Neural progenitor cell (in vitro differentiated cells): Measurements from ENCODE around the gene GOT1. TPM values are rescaled to one million over a fixed set of nuclear protein-coding genes. Genes with fewer than 3 reads are reported as not detected.
A peak's percentile ranks its signal among the peaks of the same experiment; 100 is the strongest.

Source experiments
- DNase-seq: peaks from one replicate; pipeline ENCODE4 v3.0.0-alpha.2; 2016; ENCODE audit warnings: low spot score
- H2AFZ ChIP-seq: fragments of 200-600 bp; sonication (generic); replicated peaks from 2 replicates; pipeline ENCODE4 v1.6.1; 2016; ENCODE audit warnings: antibody characterized with exemption
- H3F3A ChIP-seq: fragments of 200-600 bp; sonication (generic); 2 replicates; pipeline ENCODE4 v1.6.1; 2016; ENCODE audit warnings: antibody characterized with exemption, low read depth
- H3K27ac ChIP-seq: fragments of 200-600 bp; sonication (generic); 2 replicates; pipeline ENCODE4 v1.5.1; 2016; ENCODE audit warnings: mild to moderate bottlenecking
- H3K27me3 ChIP-seq: fragments of 200-600 bp; sonication (generic); 2 replicates; pipeline ENCODE4 v1.6.1; 2016; ENCODE audit warnings: mild to moderate bottlenecking, moderate library complexity
- H3K36me3 ChIP-seq: fragments of 200-600 bp; sonication (generic); 2 replicates; pipeline ENCODE4 v1.5.1; 2016
- H3K4me1 ChIP-seq: fragments of 200-600 bp; sonication (generic); 2 replicates; pipeline ENCODE4 v1.6.1; 2016; ENCODE audit warnings: mixed run types
- H3K4me2 ChIP-seq: fragments of 200-600 bp; sonication (generic); 2 replicates; pipeline ENCODE4 v1.6.1; 2016
- H3K4me3 ChIP-seq: fragments of 200-600 bp; sonication (generic); 2 replicates; pipeline ENCODE4 v1.5.1; 2016
- H3K79me2 ChIP-seq: fragments of 200-600 bp; sonication (generic); 2 replicates; pipeline ENCODE4 v1.6.1; 2016; ENCODE audit warnings: low read depth
- H3K9ac ChIP-seq: fragments of 200-600 bp; sonication (generic); 2 replicates; pipeline ENCODE4 v1.6.1; 2016
- H3K9me3 ChIP-seq: fragments of 200-600 bp; sonication (generic); 2 replicates; pipeline ENCODE4 v1.5.1; 2016; ENCODE audit warnings: low read depth
- H4K20me1 ChIP-seq: fragments of 200-600 bp; sonication (generic); 2 replicates; pipeline ENCODE4 v1.6.1; 2016; ENCODE audit warnings: low read depth
- H3K27ac Mint-ChIP-seq: 3 replicates; pipeline ENCODE4 v1.8.0; 2021; ENCODE audit warnings: mixed read lengths
- H3K27me3 Mint-ChIP-seq: 2 replicates; pipeline ENCODE4 v1.8.0; 2022; ENCODE audit warnings: low read depth, mild to moderate bottlenecking, inconsistent platforms, moderate library complexity, mixed read lengths; ENCODE audit not compliant: insufficient read depth
- H3K36me3 Mint-ChIP-seq: 3 replicates; pipeline ENCODE4 v1.8.0; 2021; ENCODE audit warnings: mixed read lengths
- H3K4me1 Mint-ChIP-seq: 3 replicates; pipeline ENCODE4 v1.8.0; 2021; ENCODE audit warnings: mixed read lengths
- H3K4me3 Mint-ChIP-seq: 3 replicates; pipeline ENCODE4 v1.8.0; 2021; ENCODE audit warnings: mild to moderate bottlenecking, moderate library complexity, mixed read lengths
- H3K9me3 Mint-ChIP-seq: 3 replicates; pipeline ENCODE4 v1.8.0; 2020; ENCODE audit warnings: mixed read lengths
- CTCF ChIP-seq: fragments of 200-600 bp; sonication (generic); IDR thresholded peaks from 2 replicates; pipeline ENCODE4 v1.5.1; 2017; ENCODE audit warnings: antibody characterized with exemption, mild to moderate bottlenecking
- EZH2 ChIP-seq: fragments of 200-600 bp; sonication (generic); IDR thresholded peaks from 2 replicates; pipeline ENCODE4 v1.6.1; 2017; ENCODE audit warnings: antibody characterized with exemption, mild to moderate bottlenecking, moderate library complexity
- EZH2phosphoT487 ChIP-seq: fragments of 200-600 bp; sonication (generic); IDR thresholded peaks from 2 replicates; pipeline ENCODE4 v1.6.1; 2017; ENCODE audit warnings: antibody characterized with exemption
- total RNA-seq: library from RNA; depleted of rRNA; stranded (reverse); fragments of >200 nt; gene quantifications from 2 replicates; pipeline ENCODE4 v1.2.3, GENCODE V29; 2015; ENCODE audit warnings: low replicate concordance

Gene GOT1
- total RNA-seq, 1 donor from 2014 or later, result 36.1 TPM

DNA sequence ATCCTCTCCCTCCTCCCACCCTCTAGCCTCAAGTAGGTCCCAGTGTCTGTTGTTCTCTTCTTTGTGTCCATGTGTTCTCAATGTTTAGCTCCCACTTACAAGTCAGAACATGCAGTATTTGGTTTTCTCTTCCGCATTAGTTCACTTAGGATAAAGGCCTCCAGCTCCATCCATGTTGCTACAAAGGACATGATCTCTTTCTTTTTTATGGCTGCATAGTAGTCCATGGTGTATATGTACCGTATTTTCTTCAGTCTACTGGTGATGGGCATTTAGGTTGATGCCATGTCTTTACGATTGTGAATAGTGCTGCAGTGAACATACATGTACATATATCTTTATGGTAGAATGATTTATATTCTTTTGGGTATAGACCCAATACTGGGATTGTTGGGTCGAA is 1.6 kb upstream of the GOT1 start:
- Histone ChIP-seq H3K79me2 (peaks cover 46% of the 10 kb centered on the region), H3K4me2 (peak overlapping the region; percentile 84), H3K4me1 (peaks cover 4% of the 10 kb centered on the region), H4K20me1 (no peaks in the 10 kb centered on the region), H3K4me3 (peak overlapping the region; percentile 89), H3K9me3 (no peaks in the 10 kb centered on the region), H2AFZ (no peak overlapping the region), H3K9ac (no peak overlapping the region), H3K27ac (no peak overlapping the region), H3K36me3 (no peaks in the 10 kb centered on the region), H3F3A (peaks cover 3% of the 10 kb centered on the region), H3K27me3 (no peaks in the 10 kb centered on the region)
- H3K4me1 Mint-ChIP-seq, result peaks cover 18% of the 10 kb centered on the region
- peaks cover 3% of the 10 kb centered on the region for H3K36me3 Mint-ChIP-seq
- H3K9me3 Mint-ChIP-seq, result no peaks in the 10 kb centered on the region
- H3K27ac Mint-ChIP-seq, result no peak overlapping the region
- peaks cover 2% of the 10 kb centered on the region for H3K27me3 Mint-ChIP-seq
- TF ChIP-seq EZH2 (no peak), CTCF (no peak), EZH2phosphoT487 (no peak)
- peak overlapping the region; percentile 99 for H3K4me3 Mint-ChIP-seq
- no peak for DNase-seq

DNA sequence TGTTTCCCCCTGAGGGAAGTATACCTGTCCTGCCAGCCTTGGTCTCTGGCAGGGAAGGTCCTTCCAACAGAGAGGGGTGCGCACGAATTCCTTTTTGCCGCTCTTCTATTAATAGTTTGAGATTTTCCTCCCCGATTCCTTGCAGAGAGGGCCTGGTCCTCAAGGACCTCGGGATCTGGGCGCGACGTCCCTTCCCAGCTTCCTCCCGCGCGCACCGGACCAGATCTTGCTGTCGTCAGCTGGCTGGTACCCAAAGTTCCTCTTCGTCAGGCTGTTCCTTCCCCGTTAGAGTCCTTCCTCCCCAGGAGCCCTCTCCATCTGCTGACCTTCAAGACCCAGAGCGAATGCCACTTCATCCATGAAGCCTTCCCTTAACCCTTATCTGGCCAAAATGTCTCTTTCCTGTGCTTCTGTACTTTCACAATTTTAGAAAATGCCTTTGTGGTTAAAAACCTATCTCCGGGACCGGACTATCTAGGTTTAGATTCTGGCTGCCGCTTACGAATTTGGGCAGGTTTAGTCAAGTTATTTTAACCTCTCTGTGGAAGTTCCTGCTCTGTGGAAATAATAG is 851 bp upstream of the GOT1 start:
- Histone ChIP-seq H3K9ac (peak overlapping the region; percentile 0), H3F3A (peaks cover 3% of the 10 kb centered on the region), H3K4me3 (peak overlapping the region; percentile 89), H3K79me2 (peaks cover 46% of the 10 kb centered on the region), H3K9me3 (no peaks in the 10 kb centered on the region), H2AFZ (peak overlapping the region; percentile 38), H3K4me1 (peaks cover 4% of the 10 kb centered on the region), H3K36me3 (no peaks in the 10 kb centered on the region), H3K27me3 (no peaks in the 10 kb centered on the region), H3K4me2 (peak overlapping the region; percentile 84), H3K27ac (no peak overlapping the region), H4K20me1 (no peaks in the 10 kb centered on the region)
- Mint-ChIP-seq H3K36me3 (peaks cover 3% of the 10 kb centered on the region), H3K4me3 (peak overlapping the region; percentile 99), H3K27ac (peak overlapping the region; percentile 78), H3K4me1 (peaks cover 18% of the 10 kb centered on the region), H3K9me3 (no peaks in the 10 kb centered on the region), H3K27me3 (peaks cover 2% of the 10 kb centered on the region)
- DNase-seq, result peak; percentile 54
- TF ChIP-seq EZH2, result no peak
- no peak for TF ChIP-seq CTCF

DNA sequence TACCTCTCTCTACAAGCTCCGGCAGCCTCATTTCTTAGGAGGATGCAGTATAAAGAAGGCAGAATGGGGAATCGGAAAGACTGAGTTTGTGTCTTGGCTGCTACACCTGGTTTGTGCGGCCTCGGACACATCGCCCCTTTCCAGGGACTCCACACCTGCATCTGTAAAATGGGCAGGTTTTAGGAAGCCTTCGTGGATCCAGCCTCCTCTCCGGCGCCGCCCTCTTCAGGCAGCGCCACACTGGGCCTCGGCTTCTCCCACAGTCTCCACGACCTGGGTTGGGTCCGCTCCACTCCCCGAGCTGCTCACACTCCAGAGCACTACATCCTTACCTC is 341 bp downstream of the GOT1 start:
- peaks cover 18% of the 10 kb centered on the region for H3K4me1 Mint-ChIP-seq
- Histone ChIP-seq H2AFZ (peak overlapping the region; percentile 84), H3K9me3 (no peaks in the 10 kb centered on the region), H3K79me2 (peaks cover 46% of the 10 kb centered on the region), H3K4me3 (peak overlapping the region; percentile 89), H3F3A (no peaks in the 10 kb centered on the region), H3K4me2 (peak overlapping the region; percentile 81), H4K20me1 (no peaks in the 10 kb centered on the region), H3K36me3 (no peaks in the 10 kb centered on the region), H3K27me3 (no peaks in the 10 kb centered on the region), H3K9ac (peak overlapping the region; percentile 65), H3K27ac (no peak overlapping the region), H3K4me1 (peaks cover 4% of the 10 kb centered on the region)
- peak overlapping the region; percentile 99 for H3K4me3 Mint-ChIP-seq
- H3K36me3 Mint-ChIP-seq, result peaks cover 3% of the 10 kb centered on the region
- H3K9me3 Mint-ChIP-seq, result no peaks in the 10 kb centered on the region
- DNase-seq, result no peak
- H3K27ac Mint-ChIP-seq, result no peak overlapping the region
- TF ChIP-seq EZH2phosphoT487 (no peak), CTCF (no peak), EZH2 (no peak)
- H3K27me3 Mint-ChIP-seq, result peaks cover 2% of the 10 kb centered on the region
